ENCODE results near the gene ATF6. TPM values are rescaled to one million over a fixed set of nuclear protein-coding genes. Genes with fewer than 3 reads are reported as not detected.

Gene ATF6
- polyA plus RNA-seq, 2 of the 4 experiments (the other 2 are of a cell fraction), result 8.6 to 28.0 TPM

GRCh38 chr1:161817176-161817730 is 51.1 kb downstream of the ATF6 start:
- TF ChIP-seq SREBF2 (IDR thresholded peaks at IDR 0.05) (no peak), TP53 (CRISPR knock-in tag; IDR thresholded peaks at IDR 0.05) (no peak), NR3C1 (IDR thresholded peaks at IDR 0.05) (no peak), SMC3 (IDR thresholded peaks at IDR 0.05) (no peak), CEBPB (IDR thresholded peaks at IDR 0.05) (no peak), KDM5A (IDR thresholded peaks at IDR 0.05) (no peak), CBX8 (IDR thresholded peaks at IDR 0.05) (no peak), HOXB13 (CRISPR knock-in tag; IDR thresholded peaks at IDR 0.05; ENCODE audit: low read depth) (no peak)
- Histone ChIP-seq H3K27ac (no peak overlapping the region), H3K4me3 (no peak overlapping the region), H3K9me3 (no peaks in the 10 kb centered on the region), H3K4me1 (no peaks in the 10 kb centered on the region), H3K4me2 (no peak overlapping the region)
- CTCF ChIA-PET, result interaction anchor here (1.2 kb wide), 1 partner anchor 25 kb away, joined by 4 read pairs; no protein-coding TSS in a partner anchor
- FAIRE-seq, result no peak
- ATAC-seq, result no peak
- 95% methylated on average over 4 of the region's 4 CpGs for WGBS (ENCODE audit: missing lambda C conversion rate)
- POLR2A ChIA-PET, result no interaction called here
- DNase-seq (ENCODE audit: low read depth in 1 of 2, low spot score in 1 of 2), result no peak

GRCh38 chr1:161820914-161821313 is 54.8 kb downstream of the ATF6 start:
- H3K4me2 ChIP-seq, result no peak overlapping the region
- FAIRE-seq (no peak), DNase-seq (ENCODE audit: low read depth in 1 of 2, low spot score in 1 of 2) (no peak), ATAC-seq (no peak)
- H3K4me1 ChIP-seq, result no peaks in the 10 kb centered on the region
- no peak for TF ChIP-seq EP300 (IDR thresholded peaks at IDR 0.05)
- TF ChIP-seq HMGXB4 (CRISPR knock-in tag; IDR thresholded peaks at IDR 0.05; ENCODE audit: borderline replicate concordance), result no peak
- TF ChIP-seq FOSB (CRISPR knock-in tag; IDR thresholded peaks at IDR 0.05), result no peak
- TF ChIP-seq POLR2AphosphoS2 (conservative IDR thresholded peaks at IDR 0.05; ENCODE audit: low read length), result no peak
- TF ChIP-seq MAX (IDR thresholded peaks at IDR 0.05), result no peak
- ChIA-PET CTCF (interaction anchor here (0.6 to 1.5 kb wide), 3 partner anchors 13 to 216 kb away, joined by 3 to 4 read pairs (median 3); no protein-coding TSS in a partner anchor), POLR2A (no interaction called here)
- H3K4me3 ChIP-seq, result no peak overlapping the region
- no peak overlapping the region for H3K27ac ChIP-seq
- WGBS (ENCODE audit: missing lambda C conversion rate), result 98% methylated on average over 5 of the region's 5 CpGs
- no peaks in the 10 kb centered on the region for H3K9me3 ChIP-seq

GRCh38 chr1:161824618-161825017 is 58.5 kb downstream of the ATF6 start:
- Histone ChIP-seq H3K4me2 (no peak overlapping the region), H3K9me3 (no peaks in the 10 kb centered on the region), H3K4me1 (no peaks in the 10 kb centered on the region), H3K27ac (no peak overlapping the region), H3K4me3 (no peak overlapping the region)
- POLR2A ChIA-PET, result no interaction called here
- ATAC-seq, result no peak
- 9% methylated on average over 1 of the region's 1 CpG for WGBS (ENCODE audit: missing lambda C conversion rate)
- CTCF ChIA-PET, result interaction anchor here (1.3 kb wide), 1 partner anchor 12 kb away, joined by 4 read pairs; no protein-coding TSS in a partner anchor
- TF ChIP-seq CEBPB (IDR thresholded peaks at IDR 0.05) (no peak), CBX8 (IDR thresholded peaks at IDR 0.05) (no peak), RFX5 (IDR thresholded peaks at IDR 0.05) (no peak), HOXB13 (CRISPR knock-in tag; IDR thresholded peaks at IDR 0.05; ENCODE audit: low read depth) (no peak), CBX2 (IDR thresholded peaks at IDR 0.05; ENCODE audit: borderline replicate concordance, low read depth) (no peak), GATA3 (IDR thresholded peaks at IDR 0.05; ENCODE audit: borderline replicate concordance) (no peak), ZFP36 (IDR thresholded peaks at IDR 0.05; ENCODE audit: borderline replicate concordance, partially characterized antibody) (no peak), FOXS1 (CRISPR knock-in tag; IDR thresholded peaks at IDR 0.05) (no peak), TP53 (CRISPR knock-in tag; IDR thresholded peaks at IDR 0.05) (no peak), ZNF302 (CRISPR knock-in tag; IDR thresholded peaks at IDR 0.05) (no peak), NFE2L2 (conservative IDR thresholded peaks at IDR 0.05; ENCODE audit: low read length) (no peak), ZC3H11A (IDR thresholded peaks at IDR 0.05) (no peak), ESRRA (IDR thresholded peaks at IDR 0.05; ENCODE audit: borderline replicate concordance, low read length) (no peak), CHD2 (IDR thresholded peaks at IDR 0.05; ENCODE audit: low read length, partially characterized antibody) (no peak), HES2 (IDR thresholded peaks at IDR 0.05) (no peak)
- FAIRE-seq, result no peak
- DNase-seq (ENCODE audit: low read depth in 1 of 2, low spot score in 1 of 2), result no peak
